Calu3 (cell line): ENCODE measurements around the gene TFDP2. TPM values are rescaled to one million over a fixed set of nuclear protein-coding genes. Genes with fewer than 3 reads are reported as not detected.

Experiments used
- BruUV-seq: library from RNA; stranded (reverse); fragments of 400-500 nt; replicated peaks from 2 replicates; lab custom pipeline; 2021; lab: Mats Ljungman, UMichigan
- CTCF ChIA-PET: fragments of 300-600 bp; sonication (Branson Sonifier 250); formaldehyde crosslinking; loops from one replicate; lab custom pipeline; 2022; ENCODE audit warnings: antibody characterized with exemption; lab: Charles Lee
- DNase-seq: peaks from one replicate; pipeline ENCODE4 v3.0.0; 2022
- H3K27ac Mint-ChIP-seq: one replicate; pipeline ENCODE4 v1.8.0; 2022; ENCODE audit warnings: mixed read lengths; ENCODE audit not compliant: unreplicated experiment
- H3K27me3 Mint-ChIP-seq: one replicate; pipeline ENCODE4 v1.8.0; 2022; ENCODE audit warnings: mixed read lengths; ENCODE audit not compliant: unreplicated experiment
- H3K36me3 Mint-ChIP-seq: one replicate; pipeline ENCODE4 v1.8.0; 2022; ENCODE audit warnings: mild to moderate bottlenecking, moderate library complexity, mixed read lengths; ENCODE audit not compliant: insufficient read depth, unreplicated experiment
- H3K4me1 Mint-ChIP-seq: one replicate; pipeline ENCODE4 v1.8.0; 2022; ENCODE audit warnings: mild to moderate bottlenecking, low read depth, mixed read lengths; ENCODE audit not compliant: unreplicated experiment
- H3K4me3 Mint-ChIP-seq: one replicate; pipeline ENCODE4 v1.8.0; 2022; ENCODE audit warnings: mild to moderate bottlenecking, low read depth, moderate library complexity, mixed read lengths; ENCODE audit not compliant: unreplicated experiment
- H3K9me3 Mint-ChIP-seq: one replicate; pipeline ENCODE4 v1.8.0; 2022; ENCODE audit warnings: low read depth, mixed read lengths; ENCODE audit not compliant: unreplicated experiment
- CTCF ChIP-seq: fragments of 200-600 bp; IDR thresholded peaks from one replicate; pipeline ENCODE4 v1.8.0; 2022; ENCODE audit warnings: antibody characterized with exemption; ENCODE audit not compliant: unreplicated experiment
- intact Hi-C: fragments of 100-400 bp; cut with micrococcal nuclease; formaldehyde crosslinking; loops from one replicate; pipeline ENCODE4 v1.10.0; 2022; ENCODE audit not compliant: unreplicated experiment
- total RNA-seq: library from RNA; stranded (reverse); gene quantifications from 2 replicates; pipeline ENCODE4 v1.2.3, GENCODE V29; 2022

The TFDP2 gene
- total RNA-seq, 1 experiment from 2014 or later, result 54.8 TPM

- Mint-ChIP-seq H3K9me3 (no peaks in the 10 kb centered on the region), H3K27ac (no peak overlapping the region), H3K4me3 (no peak overlapping the region), H3K4me1 (no peaks in the 10 kb centered on the region), H3K27me3 (no peaks in the 10 kb centered on the region), H3K36me3 (no peaks in the 10 kb centered on the region)
- no peak for DNase-seq
- no TSS peak for BruUV-seq
- TF ChIP-seq CTCF, result no peak
- CTCF ChIA-PET, result no interaction called here
- intact Hi-C loops, result no loop called here
Observed at GRCh38 chr3:142004025-142004424, 145.3 kb downstream of the TFDP2 start.

- H3K4me3 Mint-ChIP-seq, result no peak overlapping the region
- DNase-seq, result no peak
- no peaks in the 10 kb centered on the region for H3K36me3 Mint-ChIP-seq
- CTCF ChIA-PET, result no interaction called here
- no peak for TF ChIP-seq CTCF
- H3K27ac Mint-ChIP-seq, result no peak overlapping the region
- H3K9me3 Mint-ChIP-seq, result no peaks in the 10 kb centered on the region
- intact Hi-C loops, result no loop called here
- H3K27me3 Mint-ChIP-seq, result no peaks in the 10 kb centered on the region
- H3K4me1 Mint-ChIP-seq, result no peaks in the 10 kb centered on the region
- no TSS peak for BruUV-seq
Observed at GRCh38 chr3:142003291-142003690, 146.1 kb downstream of the TFDP2 start.

GRCh38 chr3:142000325-142000870 is 148.9 kb downstream of the TFDP2 start:
- BruUV-seq, result no TSS peak
- CTCF ChIA-PET, result no interaction called here
- DNase-seq, result no peak
- intact Hi-C loops, result no loop called here
- Mint-ChIP-seq H3K36me3 (no peaks in the 10 kb centered on the region), H3K4me1 (no peaks in the 10 kb centered on the region), H3K9me3 (no peaks in the 10 kb centered on the region), H3K27me3 (no peaks in the 10 kb centered on the region), H3K4me3 (no peak overlapping the region), H3K27ac (no peak overlapping the region)
- no peak for TF ChIP-seq CTCF

GRCh38 chr3:141998669-141999290 is 150.6 kb downstream of the TFDP2 start:
- no peak overlapping the region for H3K4me3 Mint-ChIP-seq
- no TSS peak for BruUV-seq
- H3K27me3 Mint-ChIP-seq, result no peaks in the 10 kb centered on the region
- H3K4me1 Mint-ChIP-seq, result no peaks in the 10 kb centered on the region
- H3K36me3 Mint-ChIP-seq, result no peaks in the 10 kb centered on the region
- CTCF ChIA-PET, result no interaction called here
- intact Hi-C loops, result loop anchor here (1.0 to 5.0 kb wide), 5 partner anchors 36 to 536 kb away; partner anchors contain the start of gene RNF7
- TF ChIP-seq CTCF, result peak; percentile 36
- no peak overlapping the region for H3K27ac Mint-ChIP-seq
- H3K9me3 Mint-ChIP-seq, result no peaks in the 10 kb centered on the region
- DNase-seq, result no peak
